ENCODE data around the gene BHLHE41. TPM values are rescaled to one million over a fixed set of nuclear protein-coding genes. Genes with fewer than 3 reads are reported as not detected.

The BHLHE41 gene
- polyA plus RNA-seq, 4 donors: 0.54 to 9.7 (median 1.0) TPM

GRCh38 chr12:26114720-26115401 lies 10.0 kb downstream of the BHLHE41 start:
- H3K9me3 ChIP-seq (ENCODE audit: control insufficient read depth in 2 of 2, insufficient read depth in 1 of 2, low read depth in 1 of 2, low read length in 1 of 2): no peaks in the 10 kb centered on the region
- no peaks in the 10 kb centered on the region for H3K27me3 ChIP-seq (ENCODE audit: control insufficient read depth in 3 of 3, insufficient read depth in 3 of 3, low read length in 3 of 3)
- H3K36me3 ChIP-seq (ENCODE audit: control insufficient read depth in 3 of 3, insufficient read depth in 2 of 3, low read depth in 1 of 3, low read length in 3 of 3): no peaks in the 10 kb centered on the region
- H3K4me3 ChIP-seq (ENCODE audit: low read depth in 1 of 3, low read length in 3 of 3): peak overlapping the region in 1 of 3 donors; percentile 69
- peaks cover 2 to 56% (median 11%) of the 10 kb centered on the region in 3 donors for H3K4me1 ChIP-seq (ENCODE audit: control insufficient read depth in 3 of 3, insufficient read depth in 2 of 3, low read depth in 1 of 3, low read length in 2 of 3)
- DNase-seq (no peak), FAIRE-seq (no peak)
- H3K27ac ChIP-seq (ENCODE audit: low read depth in 1 of 3, low read length in 2 of 3): peak overlapping the region; percentile 25 to 96 (median 94)
- WGBS, 3 donors: 17 to 36% (median 29%) methylated on average over 13 of the region's 13 CpGs

DNA sequence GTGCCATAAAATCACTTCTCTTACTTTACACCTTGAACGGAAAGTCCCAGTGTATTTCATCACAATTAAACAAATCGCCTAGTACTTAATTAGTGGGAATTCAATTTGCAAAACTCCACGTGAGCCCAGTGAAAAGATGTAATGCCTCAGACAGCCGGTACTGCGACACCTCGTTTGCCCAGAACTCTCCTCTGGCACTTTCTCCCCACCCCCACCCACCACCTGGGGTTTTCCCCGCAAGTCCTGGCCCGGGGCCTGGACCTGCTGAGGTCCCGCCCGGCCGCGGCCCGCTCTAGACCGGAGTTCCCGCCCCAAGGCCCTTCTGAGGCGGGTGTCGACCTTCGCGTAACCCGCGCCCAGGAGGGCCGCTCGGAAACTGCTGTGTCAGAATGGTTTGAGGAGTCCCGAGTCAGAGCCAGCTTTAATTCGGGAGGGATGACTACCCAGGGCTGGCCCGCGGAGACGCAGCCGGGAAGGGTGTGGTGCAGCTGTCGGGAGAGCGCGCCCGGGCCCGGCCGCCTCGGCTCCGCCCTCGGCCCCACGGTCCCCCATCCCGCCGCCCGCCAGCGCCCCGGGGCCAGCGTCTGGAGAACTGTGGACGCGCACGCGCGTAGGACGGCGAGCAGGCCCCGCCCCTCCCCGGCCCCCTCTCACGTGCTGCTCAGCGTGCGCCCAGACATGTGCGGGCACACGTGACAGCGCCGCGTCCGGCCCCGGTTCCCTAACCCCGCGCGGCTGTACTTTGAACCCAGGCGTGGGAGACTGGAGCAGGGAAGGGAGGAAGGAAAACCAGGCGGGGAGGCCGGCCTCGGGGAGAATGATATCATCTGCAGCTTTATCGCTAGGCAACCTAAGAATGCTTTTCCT lies 10.8 kb downstream of the BHLHE41 start:
- Histone ChIP-seq H3K27me3 (ENCODE audit: control insufficient read depth in 3 of 3, insufficient read depth in 3 of 3, low read length in 3 of 3) (no peaks in the 10 kb centered on the region), H3K4me1 (ENCODE audit: control insufficient read depth in 3 of 3, insufficient read depth in 2 of 3, low read depth in 1 of 3, low read length in 2 of 3) (peaks cover 2 to 53% (median 11%) of the 10 kb centered on the region in 3 donors), H3K4me3 (ENCODE audit: low read depth in 1 of 3, low read length in 3 of 3) (peak overlapping the region; percentile 28 to 69 (median 37)), H3K9me3 (ENCODE audit: control insufficient read depth in 2 of 2, insufficient read depth in 1 of 2, low read depth in 1 of 2, low read length in 1 of 2) (no peaks in the 10 kb centered on the region), H3K27ac (ENCODE audit: low read depth in 1 of 3, low read length in 2 of 3) (peak overlapping the region; percentile 79 to 99 (median 94)), H3K36me3 (ENCODE audit: control insufficient read depth in 3 of 3, insufficient read depth in 2 of 3, low read depth in 1 of 3, low read length in 3 of 3) (no peaks in the 10 kb centered on the region)
- DNase-seq (peak; percentile 98 to 100), FAIRE-seq (no peak)
- WGBS, 3 donors: 1% methylated on average over 53 to 72 of the region's 72 CpGs

- Histone ChIP-seq H3K9me3 (ENCODE audit: control insufficient read depth in 2 of 2, insufficient read depth in 1 of 2, low read depth in 1 of 2, low read length in 1 of 2) (no peaks in the 10 kb centered on the region), H3K4me1 (ENCODE audit: control insufficient read depth in 3 of 3, insufficient read depth in 2 of 3, low read depth in 1 of 3, low read length in 2 of 3) (peaks cover 2 to 53% (median 11%) of the 10 kb centered on the region in 3 donors), H3K36me3 (ENCODE audit: control insufficient read depth in 3 of 3, insufficient read depth in 2 of 3, low read depth in 1 of 3, low read length in 3 of 3) (no peaks in the 10 kb centered on the region), H3K27ac (ENCODE audit: low read depth in 1 of 3, low read length in 2 of 3) (peak overlapping the region in 2 of 3 donors; percentile 79 to 99), H3K27me3 (ENCODE audit: control insufficient read depth in 3 of 3, insufficient read depth in 3 of 3, low read length in 3 of 3) (no peaks in the 10 kb centered on the region), H3K4me3 (ENCODE audit: low read depth in 1 of 3, low read length in 3 of 3) (no peak overlapping the region)
- DNase-seq (peak; percentile 12 to 68), FAIRE-seq (no peak)
- WGBS, 3 donors: 13 to 30% (median 19%) methylated on average over 6 of the region's 6 CpGs
These were observed 11.6 kb downstream of the BHLHE41 start for GRCh38 chr12:26113181-26113654.

GRCh38 chr12:26112703-26113147 lies 12.1 kb downstream of the BHLHE41 start:
- peaks cover 2 to 53% (median 11%) of the 10 kb centered on the region in 3 donors for H3K4me1 ChIP-seq (ENCODE audit: control insufficient read depth in 3 of 3, insufficient read depth in 2 of 3, low read depth in 1 of 3, low read length in 2 of 3)
- H3K36me3 ChIP-seq (ENCODE audit: control insufficient read depth in 3 of 3, insufficient read depth in 2 of 3, low read depth in 1 of 3, low read length in 3 of 3): no peaks in the 10 kb centered on the region
- no peaks in the 10 kb centered on the region for H3K27me3 ChIP-seq (ENCODE audit: control insufficient read depth in 3 of 3, insufficient read depth in 3 of 3, low read length in 3 of 3)
- H3K9me3 ChIP-seq (ENCODE audit: control insufficient read depth in 2 of 2, insufficient read depth in 1 of 2, low read depth in 1 of 2, low read length in 1 of 2): no peaks in the 10 kb centered on the region
- FAIRE-seq (no peak), DNase-seq (peak in 1 of 2 donors; percentile 36)
- 28 to 69% (median 50%) methylated on average over 8 of the region's 8 CpGs for WGBS, 3 donors
- H3K4me3 ChIP-seq (ENCODE audit: low read depth in 1 of 3, low read length in 3 of 3): no peak overlapping the region
- peak overlapping the region in 1 of 3 donors; percentile 99 for H3K27ac ChIP-seq (ENCODE audit: low read depth in 1 of 3, low read length in 2 of 3)

GRCh38 chr12:26112232-26112631 lies 12.6 kb downstream of the BHLHE41 start:
- H3K27ac ChIP-seq (ENCODE audit: low read depth in 1 of 3, low read length in 2 of 3): peak overlapping the region in 1 of 3 donors; percentile 99
- WGBS, 3 donors: 76 to 79% (median 78%) methylated on average over 6 of the region's 6 CpGs
- H3K36me3 ChIP-seq (ENCODE audit: control insufficient read depth in 3 of 3, insufficient read depth in 2 of 3, low read depth in 1 of 3, low read length in 3 of 3): no peaks in the 10 kb centered on the region
- DNase-seq (no peak), FAIRE-seq (no peak)
- no peaks in the 10 kb centered on the region for H3K9me3 ChIP-seq (ENCODE audit: control insufficient read depth in 2 of 2, insufficient read depth in 1 of 2, low read depth in 1 of 2, low read length in 1 of 2)
- no peak overlapping the region for H3K4me3 ChIP-seq (ENCODE audit: low read depth in 1 of 3, low read length in 3 of 3)
- H3K4me1 ChIP-seq (ENCODE audit: control insufficient read depth in 3 of 3, insufficient read depth in 2 of 3, low read depth in 1 of 3, low read length in 2 of 3): peaks cover 2 to 50% (median 11%) of the 10 kb centered on the region in 3 donors
- no peaks in the 10 kb centered on the region for H3K27me3 ChIP-seq (ENCODE audit: control insufficient read depth in 3 of 3, insufficient read depth in 3 of 3, low read length in 3 of 3)

DNA sequence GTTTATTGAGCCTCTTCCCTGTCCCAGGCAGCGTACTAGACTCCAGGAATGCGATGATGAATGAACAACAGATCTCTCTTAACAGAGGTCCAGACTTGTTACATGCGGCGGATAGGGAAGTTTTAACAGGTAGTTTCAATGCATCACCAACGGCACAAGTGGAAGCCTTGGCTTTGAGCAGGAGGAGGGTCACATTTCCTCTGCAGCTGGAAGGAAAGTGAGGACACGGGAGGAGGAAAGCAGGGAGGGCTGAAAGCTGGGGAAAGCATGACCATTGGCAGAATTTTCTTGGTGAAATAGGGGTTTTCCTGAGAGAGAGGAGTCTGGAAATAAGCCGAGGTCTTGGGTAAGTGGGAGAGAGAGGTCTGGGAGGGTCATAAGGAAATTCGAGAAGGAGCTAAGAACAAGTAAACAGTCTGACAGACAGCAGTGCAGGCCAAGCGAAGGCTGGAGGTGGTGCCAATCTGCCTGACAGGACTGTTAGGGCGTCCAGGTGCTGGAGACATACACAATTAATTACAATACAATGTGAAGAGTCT lies 15.4 kb downstream of the BHLHE41 start:
- Histone ChIP-seq H3K4me1 (ENCODE audit: control insufficient read depth in 3 of 3, insufficient read depth in 2 of 3, low read depth in 1 of 3, low read length in 2 of 3) (peaks cover 0 to 24% (median 5%) of the 10 kb centered on the region in 3 donors), H3K4me3 (ENCODE audit: low read depth in 1 of 3, low read length in 3 of 3) (no peak overlapping the region), H3K27me3 (ENCODE audit: control insufficient read depth in 3 of 3, insufficient read depth in 3 of 3, low read length in 3 of 3) (no peaks in the 10 kb centered on the region), H3K36me3 (ENCODE audit: control insufficient read depth in 3 of 3, insufficient read depth in 2 of 3, low read depth in 1 of 3, low read length in 3 of 3) (no peaks in the 10 kb centered on the region), H3K27ac (ENCODE audit: low read depth in 1 of 3, low read length in 2 of 3) (no peak overlapping the region), H3K9me3 (ENCODE audit: control insufficient read depth in 2 of 2, insufficient read depth in 1 of 2, low read depth in 1 of 2, low read length in 1 of 2) (no peaks in the 10 kb centered on the region)
- FAIRE-seq (no peak), DNase-seq (no peak)
- WGBS, 3 donors: 69 to 82% (median 74%) methylated on average over 10 of the region's 10 CpGs

- H3K36me3 ChIP-seq (ENCODE audit: control insufficient read depth in 3 of 3, insufficient read depth in 2 of 3, low read depth in 1 of 3, low read length in 3 of 3): no peaks in the 10 kb centered on the region
- FAIRE-seq (no peak), DNase-seq (no peak)
- no peak overlapping the region for H3K27ac ChIP-seq (ENCODE audit: low read depth in 1 of 3, low read length in 2 of 3)
- WGBS, 3 donors: 73 to 79% (median 75%) methylated on average over 2 of the region's 2 CpGs
- H3K4me3 ChIP-seq (ENCODE audit: low read depth in 1 of 3, low read length in 3 of 3): no peak overlapping the region
- H3K4me1 ChIP-seq (ENCODE audit: control insufficient read depth in 3 of 3, insufficient read depth in 2 of 3, low read depth in 1 of 3, low read length in 2 of 3): peaks cover 0 to 24% (median 5%) of the 10 kb centered on the region in 3 donors
- no peaks in the 10 kb centered on the region for H3K27me3 ChIP-seq (ENCODE audit: control insufficient read depth in 3 of 3, insufficient read depth in 3 of 3, low read length in 3 of 3)
- H3K9me3 ChIP-seq (ENCODE audit: control insufficient read depth in 2 of 2, insufficient read depth in 1 of 2, low read depth in 1 of 2, low read length in 1 of 2): no peaks in the 10 kb centered on the region
These were observed 15.9 kb downstream of the BHLHE41 start for GRCh38 chr12:26108915-26109314.

DNA sequence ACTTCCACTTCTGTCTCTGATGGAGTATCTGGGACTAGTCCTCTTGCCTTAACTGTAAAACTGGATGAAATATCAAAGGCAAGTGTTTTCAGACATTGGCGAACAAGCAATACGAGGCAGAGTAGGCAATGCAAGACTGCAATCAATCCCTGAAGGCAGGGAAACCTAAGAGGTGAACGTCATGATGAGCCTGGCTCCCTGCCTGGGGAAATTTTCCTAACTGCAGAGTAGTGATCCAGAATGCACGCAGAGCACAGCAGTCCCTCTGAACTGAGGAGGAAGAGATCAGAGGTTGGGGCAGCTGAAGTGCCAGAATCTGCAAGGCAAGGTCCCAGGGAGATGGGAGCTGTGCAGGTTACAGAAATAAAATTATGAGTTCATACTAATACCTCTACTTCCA lies 18.5 kb downstream of the BHLHE41 start:
- FAIRE-seq (no peak), DNase-seq (no peak)
- H3K4me1 ChIP-seq (ENCODE audit: control insufficient read depth in 3 of 3, insufficient read depth in 2 of 3, low read depth in 1 of 3, low read length in 2 of 3): peaks cover 0 to 10% (median 0%) of the 10 kb centered on the region in 3 donors
- no peaks in the 10 kb centered on the region for H3K36me3 ChIP-seq (ENCODE audit: control insufficient read depth in 3 of 3, insufficient read depth in 2 of 3, low read depth in 1 of 3, low read length in 3 of 3)
- no peak overlapping the region for H3K27ac ChIP-seq (ENCODE audit: low read depth in 1 of 3, low read length in 2 of 3)
- WGBS, 3 donors: 69 to 77% (median 72%) methylated on average over 4 of the region's 4 CpGs
- no peaks in the 10 kb centered on the region for H3K27me3 ChIP-seq (ENCODE audit: control insufficient read depth in 3 of 3, insufficient read depth in 3 of 3, low read length in 3 of 3)
- no peaks in the 10 kb centered on the region for H3K9me3 ChIP-seq (ENCODE audit: control insufficient read depth in 2 of 2, insufficient read depth in 1 of 2, low read depth in 1 of 2, low read length in 1 of 2)
- H3K4me3 ChIP-seq (ENCODE audit: low read depth in 1 of 3, low read length in 3 of 3): no peak overlapping the region

Measured in small intestine (tissue), 7 donors.